ENCODE results near the gene P2RY11. TPM values are rescaled to one million over a fixed set of nuclear protein-coding genes. Genes with fewer than 3 reads are reported as not detected.

P2RY11 gene
- total and polyA plus RNA-seq, 2 of the 4 experiments (the other 2 are of a cell fraction) = 0.54 to 4.5 TPM

DNA sequence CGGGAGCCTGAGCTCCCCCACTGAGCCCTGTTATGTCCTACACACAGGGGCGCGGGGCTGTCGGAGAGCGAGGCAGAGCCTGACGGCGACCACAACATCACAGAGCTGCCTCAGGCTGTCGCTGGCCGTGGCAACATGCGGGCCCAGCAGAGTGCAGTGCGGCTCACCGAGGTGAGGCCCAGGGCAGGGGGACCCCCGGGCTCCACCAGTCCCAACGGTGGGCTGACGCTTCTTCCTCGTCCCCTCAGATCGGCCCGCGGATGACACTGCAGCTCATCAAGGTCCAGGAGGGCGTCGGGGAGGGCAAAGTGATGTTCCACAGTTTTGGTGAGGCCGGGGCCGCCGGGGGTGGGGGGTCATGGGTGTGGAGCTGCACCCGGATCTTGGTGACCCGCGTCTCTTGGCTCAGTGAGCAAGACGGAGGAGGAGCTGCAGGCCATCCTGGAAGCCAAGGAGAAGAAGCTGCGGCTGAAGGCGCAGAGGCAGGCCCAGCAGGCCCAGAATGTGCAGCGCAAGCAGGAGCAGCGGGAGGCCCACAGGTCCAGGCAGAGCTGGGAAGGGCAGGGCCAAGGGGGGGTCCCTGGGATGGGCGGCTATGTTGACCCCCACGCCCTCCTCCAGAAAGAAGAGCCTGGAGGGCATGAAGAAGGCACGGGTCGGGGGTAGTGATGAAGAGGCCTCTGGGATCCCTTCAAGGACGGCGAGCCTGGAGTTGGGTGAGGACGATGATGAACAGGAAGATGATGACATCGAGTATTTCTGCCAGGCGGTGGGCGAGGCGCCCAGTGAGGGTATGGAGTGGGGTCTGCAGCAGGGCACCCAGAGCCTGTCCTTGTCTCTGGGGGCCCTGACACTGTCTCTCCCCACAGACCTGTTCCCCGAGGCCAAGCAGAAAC, 1.2 kb upstream of the P2RY11 start:
- Histone ChIP-seq H4K5ac (ENCODE audit: low read depth, low read length) (no peak overlapping the region), H2BK20ac (ENCODE audit: low read depth, low read length) (no peak overlapping the region), H3K79me1 (ENCODE audit: low read depth in 1 of 2, low read length in 2 of 2) (peaks cover 16 to 38% of the 10 kb centered on the region in 2 experiments), H4K20me1 (ENCODE audit: insufficient read depth, low read length) (peaks cover 16% of the 10 kb centered on the region), H3K4me1 (ENCODE audit: control insufficient read depth, insufficient read depth, low read length) (peaks cover 2% of the 10 kb centered on the region), H2AFZ (replicated peaks; ENCODE audit: low read length, poor library complexity) (no peak overlapping the region), H3K9ac (ENCODE audit: low read depth, low read length) (no peak overlapping the region), H3K4me3 (ENCODE audit: insufficient read depth, low read depth, low read length) (no peak overlapping the region), H2AK5ac (ENCODE audit: low read depth, low read length) (no peak overlapping the region), H3K36me3 (ENCODE audit: control insufficient read depth, insufficient read depth, low read length) (peaks cover 49% of the 10 kb centered on the region), H3K18ac (ENCODE audit: low read depth, low read length) (no peak overlapping the region), H4K8ac (ENCODE audit: low read depth in 2 of 2, low read length in 2 of 2) (no peak overlapping the region), H3K27ac (ENCODE audit: insufficient read depth, low read length) (no peak overlapping the region), H3K14ac (replicated peaks; ENCODE audit: low read depth, low read length) (no peak overlapping the region), H3K4me2 (ENCODE audit: low read depth, low read length) (no peak overlapping the region), H4K91ac (ENCODE audit: insufficient read depth, low read depth, low read length) (no peak overlapping the region), H3K56ac (ENCODE audit: extremely low read depth, insufficient read depth, low read length) (no peak overlapping the region), H3K9me3 (ENCODE audit: control insufficient read depth, insufficient read depth, low read length) (no peaks in the 10 kb centered on the region), H3K9me1 (ENCODE audit: insufficient read depth, low read length) (no peaks in the 10 kb centered on the region), H2BK5ac (ENCODE audit: low read depth, low read length, poor library complexity, severe bottlenecking) (no peak overlapping the region), H3K23ac (ENCODE audit: low read depth, low read length) (no peak overlapping the region), H3K27me3 (ENCODE audit: control insufficient read depth, insufficient read depth, low read length) (no peaks in the 10 kb centered on the region), H2BK15ac (ENCODE audit: low read depth, low read length) (no peak overlapping the region), H2AK9ac (replicated peaks; ENCODE audit: low read depth, low read length, poor library complexity) (no peak overlapping the region), H3K4ac (ENCODE audit: low read depth, low read length) (no peak overlapping the region), H2BK120ac (ENCODE audit: low read depth, low read length) (no peak overlapping the region)
- intact Hi-C loops (cut with micrococcal nuclease) (no loop called here), in situ Hi-C loops (cut with MboI; ENCODE audit: low sequenced_read_pairs) (no loop called here), dilution Hi-C loops (cut with HindIII; ENCODE audit: low sequenced_read_pairs, unreplicated experiment) (no loop called here)
- ChIA-PET POLR2A (ENCODE audit: unreplicated experiment) (no interaction called here), CTCF (no interaction called here)
- DNase-seq (no peak), ATAC-seq (ENCODE audit: low read depth) (no peak)
- 94% methylated on average over 28 of the region's 44 CpGs; no CpG with 5 or more reads in 1 of the 2 experiments for WGBS, 2 experiments (ENCODE audit: extremely low coverage in 2 of 2, insufficient read length in 1 of 2)
- BruUV-seq (replicated peaks) = TSS peak; percentile 51
- TF ChIP-seq, protein P1, sequence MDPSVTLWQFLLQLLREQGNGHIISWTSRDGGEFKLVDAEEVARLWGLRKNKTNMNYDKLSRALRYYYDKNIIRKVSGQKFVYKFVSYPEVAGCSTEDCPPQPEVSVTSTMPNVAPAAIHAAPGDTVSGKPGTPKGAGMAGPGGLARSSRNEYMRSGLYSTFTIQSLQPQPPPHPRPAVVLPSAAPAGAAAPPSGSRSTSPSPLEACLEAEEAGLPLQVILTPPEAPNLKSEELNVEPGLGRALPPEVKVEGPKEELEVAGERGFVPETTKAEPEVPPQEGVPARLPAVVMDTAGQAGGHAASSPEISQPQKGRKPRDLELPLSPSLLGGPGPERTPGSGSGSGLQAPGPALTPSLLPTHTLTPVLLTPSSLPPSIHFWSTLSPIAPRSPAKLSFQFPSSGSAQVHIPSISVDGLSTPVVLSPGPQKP (IDR thresholded peaks at IDR 0.05; ENCODE audit: borderline replicate concordance, low read depth, low read length) = no peak
- TF ChIP-seq CHD1 (IDR thresholded peaks at IDR 0.05; ENCODE audit: low read depth, low read length) (no peak), FOS (IDR thresholded peaks at IDR 0.05; ENCODE audit: low read depth, low read length) (no peak), NFE2L2 (IDR thresholded peaks at IDR 0.05; ENCODE audit: low read depth, low read length) (no peak), MAFK (IDR thresholded peaks at IDR 0.05; ENCODE audit: low read depth, low read length) (no peak), RCOR1 (IDR thresholded peaks at IDR 0.05; ENCODE audit: insufficient replicate concordance, low read length) (no peak), MXI1 (IDR thresholded peaks at IDR 0.05; ENCODE audit: borderline replicate concordance, low read depth, low read length) (no peak), CEBPB (IDR thresholded peaks at IDR 0.05; ENCODE audit: low read depth, low read length) (no peak), RAD21 (IDR thresholded peaks at IDR 0.05; ENCODE audit: low read length) (no peak), BHLHE40 (IDR thresholded peaks at IDR 0.05; ENCODE audit: low read depth, low read length) (no peak), POLR2A (IDR thresholded peaks at IDR 0.05; ENCODE audit: low read depth, low read length) (no peak), RFX5 (IDR thresholded peaks at IDR 0.05; ENCODE audit: low read depth, low read length) (no peak), MAZ (IDR thresholded peaks at IDR 0.05; ENCODE audit: borderline replicate concordance, low read depth, low read length) (no peak)
- TF ChIP-seq, protein P2, sequence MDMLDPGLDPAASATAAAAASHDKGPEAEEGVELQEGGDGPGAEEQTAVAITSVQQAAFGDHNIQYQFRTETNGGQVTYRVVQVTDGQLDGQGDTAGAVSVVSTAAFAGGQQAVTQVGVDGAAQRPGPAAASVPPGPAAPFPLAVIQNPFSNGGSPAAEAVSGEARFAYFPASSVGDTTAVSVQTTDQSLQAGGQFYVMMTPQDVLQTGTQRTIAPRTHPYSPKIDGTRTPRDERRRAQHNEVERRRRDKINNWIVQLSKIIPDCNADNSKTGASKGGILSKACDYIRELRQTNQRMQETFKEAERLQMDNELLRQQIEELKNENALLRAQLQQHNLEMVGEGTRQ (IDR thresholded peaks at IDR 0.05; ENCODE audit: low read depth, low read length) = no peak
- TF ChIP-seq, protein P3, sequence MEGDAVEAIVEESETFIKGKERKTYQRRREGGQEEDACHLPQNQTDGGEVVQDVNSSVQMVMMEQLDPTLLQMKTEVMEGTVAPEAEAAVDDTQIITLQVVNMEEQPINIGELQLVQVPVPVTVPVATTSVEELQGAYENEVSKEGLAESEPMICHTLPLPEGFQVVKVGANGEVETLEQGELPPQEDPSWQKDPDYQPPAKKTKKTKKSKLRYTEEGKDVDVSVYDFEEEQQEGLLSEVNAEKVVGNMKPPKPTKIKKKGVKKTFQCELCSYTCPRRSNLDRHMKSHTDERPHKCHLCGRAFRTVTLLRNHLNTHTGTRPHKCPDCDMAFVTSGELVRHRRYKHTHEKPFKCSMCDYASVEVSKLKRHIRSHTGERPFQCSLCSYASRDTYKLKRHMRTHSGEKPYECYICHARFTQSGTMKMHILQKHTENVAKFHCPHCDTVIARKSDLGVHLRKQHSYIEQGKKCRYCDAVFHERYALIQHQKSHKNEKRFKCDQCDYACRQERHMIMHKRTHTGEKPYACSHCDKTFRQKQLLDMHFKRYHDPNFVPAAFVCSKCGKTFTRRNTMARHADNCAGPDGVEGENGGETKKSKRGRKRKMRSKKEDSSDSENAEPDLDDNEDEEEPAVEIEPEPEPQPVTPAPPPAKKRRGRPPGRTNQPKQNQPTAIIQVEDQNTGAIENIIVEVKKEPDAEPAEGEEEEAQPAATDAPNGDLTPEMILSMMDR (conservative IDR thresholded peaks at IDR 0.05; ENCODE audit: low read depth, low read length) = no peak

All from IMR-90 (cell line).